ENCODE data around the gene PDE9A. TPM values are rescaled to one million over a fixed set of nuclear protein-coding genes. Genes with fewer than 3 reads are reported as not detected.

PDE9A gene
- total RNA-seq, 1 donor from 2014 or later: 1.4 TPM

GRCh38 chr21:42641311-42642218 is 11.9 kb upstream of the PDE9A start:
- no peak for DNase-seq (ENCODE audit: low read depth in 2 of 2)

- no peak for DNase-seq (ENCODE audit: low read depth in 2 of 2)
Measured at GRCh38 chr21:42642219-42642745, 11.1 kb upstream of the PDE9A start.

- DNase-seq (ENCODE audit: low read depth in 2 of 2): no peak
Measured at GRCh38 chr21:42644223-42645208, 8.9 kb upstream of the PDE9A start.

GRCh38 chr21:42645211-42646075 is 8.0 kb upstream of the PDE9A start:
- no peak for DNase-seq (ENCODE audit: low read depth in 2 of 2)

- DNase-seq (ENCODE audit: low read depth in 2 of 2): no peak
Measured at GRCh38 chr21:42646076-42646825, 7.2 kb upstream of the PDE9A start.

- DNase-seq (ENCODE audit: low read depth in 2 of 2): no peak
Measured at GRCh38 chr21:42646836-42647235, 6.6 kb upstream of the PDE9A start.

- DNase-seq (ENCODE audit: low read depth in 2 of 2): no peak
Measured at GRCh38 chr21:42648606-42649005, 4.8 kb upstream of the PDE9A start.

GRCh38 chr21:42649122-42650032 is 4.0 kb upstream of the PDE9A start:
- no peak for DNase-seq (ENCODE audit: low read depth in 2 of 2)

GRCh38 chr21:42650033-42650370 is 3.4 kb upstream of the PDE9A start:
- DNase-seq (ENCODE audit: low read depth in 2 of 2): no peak

GRCh38 chr21:42650441-42651421 is 2.7 kb upstream of the PDE9A start:
- DNase-seq (ENCODE audit: low read depth in 2 of 2): no peak

GRCh38 chr21:42651515-42652401 is 1.7 kb upstream of the PDE9A start:
- no peak for DNase-seq (ENCODE audit: low read depth in 2 of 2)

- peak; percentile 69 to 78 for DNase-seq (ENCODE audit: low read depth in 2 of 2)
Measured at GRCh38 chr21:42652527-42653230, 742 bp upstream of the PDE9A start.

- no peak for DNase-seq (ENCODE audit: low read depth in 2 of 2)
Measured at GRCh38 chr21:42654179-42654912, 925 bp downstream of the PDE9A start.

GRCh38 chr21:42654913-42655795 is 1.7 kb downstream of the PDE9A start:
- no peak for DNase-seq (ENCODE audit: low read depth in 2 of 2)

All from dermis microvascular lymphatic vessel endothelial cell (primary cell).